DOHH2 (cell line): ENCODE measurements around the gene MYO9A.

Source experiments
- CTCF ChIP-seq: fragments of 200-600 bp; sonication (generic); IDR thresholded peaks from one replicate; pipeline ENCODE4 v1.5.1; 2014; ENCODE audit warnings: antibody characterized with exemption, mild to moderate bottlenecking, low read depth, low read length; ENCODE audit not compliant: poor library complexity, severe bottlenecking
- EZH2phosphoT487 ChIP-seq: fragments of 200-600 bp; sonication (generic); IDR thresholded peaks from 2 replicates; pipeline ENCODE4 v1.6.1; 2017; ENCODE audit warnings: borderline replicate concordance, mild to moderate bottlenecking, antibody characterized with exemption, low read length, moderate library complexity, mixed read lengths

GRCh38 chr15:71892335-71892734 is 225.6 kb downstream of the MYO9A start:
- no peak for TF ChIP-seq CTCF
- no peak for TF ChIP-seq EZH2phosphoT487
